ENCODE results near the gene BMP10. TPM values are rescaled to one million over a fixed set of nuclear protein-coding genes. Genes with fewer than 3 reads are reported as not detected.

Gene BMP10
- total and polyA plus RNA-seq, 2 of the 8 experiments (the other 6 are each of a cell fraction or from before 2014, with no cell fraction given) = not detected

- FAIRE-seq (no peak), DNase-seq (ENCODE audit: low read depth in 1 of 2, low spot score in 2 of 2) (no peak)
- no peak overlapping the region for H3K14ac ChIP-seq (ENCODE audit: insufficient read length)
- no peak overlapping the region for H3K23ac ChIP-seq (ENCODE audit: insufficient read length)
- H3K9me3 ChIP-seq (ENCODE audit: insufficient read depth in 2 of 2, low read depth in 1 of 2, low read length in 1 of 2) = no peaks in the 10 kb centered on the region
- no peak overlapping the region for H2AK5ac ChIP-seq (ENCODE audit: low read depth, low read length)
- no peak overlapping the region for H4K8ac ChIP-seq (ENCODE audit: extremely low read depth, insufficient read depth, low read length)
- no peak overlapping the region for H3K9ac ChIP-seq (replicated peaks in 1 of 4; ENCODE audit: extremely low read depth in 1 of 4, low read depth in 3 of 4, low read length in 3 of 4)
- no peak overlapping the region for H2BK5ac ChIP-seq (ENCODE audit: low read depth, low read length)
- no peak overlapping the region for H3K27ac ChIP-seq (ENCODE audit: low read depth, low read length)
- no peak overlapping the region for H3K4me3 ChIP-seq (ENCODE audit: extremely low read depth in 1 of 4, insufficient read depth in 2 of 4, low read depth in 3 of 4, low read length in 4 of 4)
- H2BK20ac ChIP-seq (ENCODE audit: low read length) = no peak overlapping the region
- H4K5ac ChIP-seq (ENCODE audit: insufficient read length, low read depth, low read length) = no peak overlapping the region
- no peak overlapping the region for H4K91ac ChIP-seq (replicated peaks; ENCODE audit: insufficient read length, low read length)
- H3K56ac ChIP-seq (replicated peaks; ENCODE audit: insufficient read length, low read depth, low read length) = no peak overlapping the region
- no peak overlapping the region for H3K4me2 ChIP-seq (ENCODE audit: insufficient read depth in 1 of 2, low read depth in 2 of 2, low read length in 2 of 2)
- no peaks in the 10 kb centered on the region; a peak in 1 of 7 replicates for H3K27me3 ChIP-seq (replicated peaks in 1 of 4; ENCODE audit: control insufficient read depth in 3 of 4, extremely low read depth in 1 of 4, insufficient read depth in 3 of 4, low read length in 3 of 4)
- no peak overlapping the region for H2AFZ ChIP-seq (ENCODE audit: low read length)
- 91% methylated on average over 4 of the region's 4 CpGs; no CpG with 5 or more reads in 1 of the 2 experiments for WGBS, 2 experiments (ENCODE audit: extremely low coverage in 1 of 2, insufficient coverage in 1 of 2, insufficient read length in 1 of 2, insufficient replicate concordance in 2 of 2, low coverage in 1 of 2, low lambda C conversion rate in 2 of 2, missing lambda C conversion rate in 1 of 2)
- no peaks in the 10 kb centered on the region for H3K36me3 ChIP-seq (ENCODE audit: control insufficient read depth in 2 of 4, insufficient read depth in 4 of 4, low read length in 3 of 4)
- no peaks in the 10 kb centered on the region for H3K4me1 ChIP-seq (replicated peaks in 1 of 4; ENCODE audit: control insufficient read depth in 3 of 4, insufficient read depth in 4 of 4, low read length in 3 of 4)
- H2BK12ac ChIP-seq (ENCODE audit: low read depth, low read length) = no peak overlapping the region
- H3K79me1 ChIP-seq (ENCODE audit: low read depth, low read length) = no peaks in the 10 kb centered on the region
- ChIA-PET POLR2A (ENCODE audit: partially characterized antibody) (interaction anchor here (1.2 kb wide), 1 partner anchor 21 kb away, joined by 3 read pairs; no protein-coding TSS in a partner anchor), CTCF (ENCODE audit: partially characterized antibody) (interaction anchor here (0.6 to 13.2 kb wide), 5 partner anchors 13 to 118 kb away, joined by 3 to 113 read pairs (median 3); no protein-coding TSS in a partner anchor)
- no peak overlapping the region for H3K18ac ChIP-seq (ENCODE audit: extremely low read depth, low read length)
- no peak overlapping the region for H2BK15ac ChIP-seq (ENCODE audit: low read length)
- no peaks in the 10 kb centered on the region; the same call in 1 of the 2 replicates for H3K23me2 ChIP-seq (ENCODE audit: low read depth, low read length)
- H2BK120ac ChIP-seq (replicated peaks; ENCODE audit: low read depth, low read length) = no peak overlapping the region
- H3K79me2 ChIP-seq (ENCODE audit: control insufficient read depth in 1 of 2, insufficient read depth in 2 of 2, low read length in 2 of 2) = no peaks in the 10 kb centered on the region
- no peaks in the 10 kb centered on the region for H4K20me1 ChIP-seq (replicated peaks in 1 of 2; ENCODE audit: control insufficient read depth in 1 of 2, insufficient read depth in 2 of 2, low read length in 2 of 2)
- H3K4ac ChIP-seq (replicated peaks; ENCODE audit: insufficient read length, low read depth, low read length) = no peak overlapping the region
- TF ChIP-seq EGR1 (IDR thresholded peaks at IDR 0.05; ENCODE audit: borderline replicate concordance, low read depth, low read length) (no peak), CREB1 (IDR thresholded peaks at IDR 0.05) (no peak)
These were observed 21.6 kb downstream of the BMP10 start for GRCh38 chr2:68849579-68850030.
